MG63 (cell line): ENCODE data around the gene PTPRN2. TPM values are rescaled to one million over a fixed set of nuclear protein-coding genes. Genes with fewer than 3 reads are reported as not detected.
"Not testable (repeated sequence)": the region's sequence is repeated elsewhere in the genome, so short reads cannot be mapped to it uniquely, and the experiment has no call there.

ENCODE experiments used
- DNase-seq: peaks from one replicate; pipeline ENCODE4 v3.0.0-alpha.2; 2020
- H3K27me3 ChIP-seq: fragments of 250-450 bp; sonication (Bioruptor Pico); 2 replicates; pipeline ENCODE4 v1.5.1; 2020; ENCODE audit warnings: mild to moderate bottlenecking, moderate library complexity
- H3K36me3 ChIP-seq: fragments of 250-450 bp; sonication (Bioruptor Pico); 2 replicates; pipeline ENCODE4 v1.5.1; 2020; ENCODE audit warnings: mild to moderate bottlenecking, moderate library complexity
- H3K4me3 ChIP-seq: fragments of 250-450 bp; sonication (Bioruptor Pico); 2 replicates; pipeline ENCODE4 v1.5.1; 2020; ENCODE audit warnings: mild to moderate bottlenecking, moderate library complexity
- H3K9me3 ChIP-seq: fragments of 250-450 bp; sonication (Bioruptor Pico); 2 replicates; pipeline ENCODE4 v1.5.1; 2020; ENCODE audit warnings: mild to moderate bottlenecking, moderate library complexity
- total RNA-seq: library from RNA; depleted of rRNA; stranded (reverse); fragments of >200 nt; shearing (Covaris generic); gene quantifications from 2 replicates; pipeline ENCODE4 v1.2.3, GENCODE V29; 2014; ENCODE audit warnings: low replicate concordance

Gene PTPRN2
- total RNA-seq, 1 experiment from 2014 or later = 0.16 TPM

- Histone ChIP-seq H3K36me3 (no peaks in the 10 kb centered on the region), H3K9me3 (no peaks in the 10 kb centered on the region), H3K4me3 (no peak overlapping the region), H3K27me3 (no peaks in the 10 kb centered on the region)
- DNase-seq = no peak
Observed at GRCh38 chr7:157673573-157673972, 914.0 kb downstream of the PTPRN2 start.

GRCh38 chr7:157671358-157672255 is 916.0 kb downstream of the PTPRN2 start:
- Histone ChIP-seq H3K9me3 (no peaks in the 10 kb centered on the region), H3K27me3 (no peaks in the 10 kb centered on the region), H3K4me3 (no peak overlapping the region), H3K36me3 (no peaks in the 10 kb centered on the region)
- no peak for DNase-seq

GRCh38 chr7:157670490-157671357 is 916.9 kb downstream of the PTPRN2 start:
- Histone ChIP-seq H3K9me3 (no peaks in the 10 kb centered on the region), H3K4me3 (no peak overlapping the region), H3K36me3 (no peaks in the 10 kb centered on the region), H3K27me3 (no peaks in the 10 kb centered on the region)
- DNase-seq = peak; percentile 70

GRCh38 chr7:157669768-157670351 is 917.8 kb downstream of the PTPRN2 start:
- Histone ChIP-seq H3K9me3 (no peaks in the 10 kb centered on the region), H3K27me3 (no peaks in the 10 kb centered on the region), H3K4me3 (no peak overlapping the region), H3K36me3 (no peaks in the 10 kb centered on the region)
- no peak for DNase-seq

GRCh38 chr7:157668884-157669767 is 918.5 kb downstream of the PTPRN2 start:
- H3K36me3 ChIP-seq = no peaks in the 10 kb centered on the region

GRCh38 chr7:157668221-157668883 is 919.3 kb downstream of the PTPRN2 start:
- H3K36me3 ChIP-seq = no peaks in the 10 kb centered on the region
- no peak overlapping the region for H3K4me3 ChIP-seq
- H3K9me3 ChIP-seq = no peaks in the 10 kb centered on the region
- DNase-seq = no peak
- no peaks in the 10 kb centered on the region for H3K27me3 ChIP-seq

More at GRCh38 chr7:157668884-157669767, 918.5 kb downstream of the PTPRN2 start:
- no peaks in the 10 kb centered on the region for H3K9me3 ChIP-seq
- no peak overlapping the region for H3K4me3 ChIP-seq
- DNase-seq = no peak
- no peaks in the 10 kb centered on the region for H3K27me3 ChIP-seq

GRCh38 chr7:157667731-157668130 is 919.9 kb downstream of the PTPRN2 start:
- Histone ChIP-seq H3K4me3 (no peak overlapping the region), H3K36me3 (no peaks in the 10 kb centered on the region), H3K9me3 (no peaks in the 10 kb centered on the region), H3K27me3 (no peaks in the 10 kb centered on the region)
- DNase-seq = no peak

- Histone ChIP-seq H3K36me3 (no peaks in the 10 kb centered on the region), H3K4me3 (no peak overlapping the region), H3K9me3 (no peaks in the 10 kb centered on the region), H3K27me3 (no peaks in the 10 kb centered on the region)
- DNase-seq = no peak
Observed at GRCh38 chr7:157667261-157667660, 920.4 kb downstream of the PTPRN2 start.

- no peaks in the 10 kb centered on the region for H3K9me3 ChIP-seq
- H3K4me3 ChIP-seq = no peak overlapping the region
- H3K36me3 ChIP-seq = no peaks in the 10 kb centered on the region
- no peak for DNase-seq
- H3K27me3 ChIP-seq = no peaks in the 10 kb centered on the region
Observed at GRCh38 chr7:157666530-157667040, 921.0 kb downstream of the PTPRN2 start.

- H3K27me3 ChIP-seq, DNase-seq, H3K9me3 ChIP-seq, H3K36me3 ChIP-seq, H3K4me3 ChIP-seq: not testable (repeated sequence)
Observed at GRCh38 chr7:157665634-157665988, 922.0 kb downstream of the PTPRN2 start.

GRCh38 chr7:157664871-157665633 is 922.6 kb downstream of the PTPRN2 start:
- Histone ChIP-seq H3K9me3 (no peaks in the 10 kb centered on the region), H3K4me3 (no peak overlapping the region), H3K27me3 (no peaks in the 10 kb centered on the region), H3K36me3 (no peaks in the 10 kb centered on the region)
- DNase-seq = no peak

- no peaks in the 10 kb centered on the region for H3K9me3 ChIP-seq
- no peaks in the 10 kb centered on the region for H3K36me3 ChIP-seq
- H3K27me3 ChIP-seq = no peaks in the 10 kb centered on the region
- H3K4me3 ChIP-seq = no peak overlapping the region
- no peak for DNase-seq
Observed at GRCh38 chr7:157664034-157664433, 923.6 kb downstream of the PTPRN2 start.

GRCh38 chr7:157662981-157663716 is 924.5 kb downstream of the PTPRN2 start:
- DNase-seq = no peak
- no peaks in the 10 kb centered on the region for H3K9me3 ChIP-seq

GRCh38 chr7:157662110-157662791 is 925.4 kb downstream of the PTPRN2 start:
- no peaks in the 10 kb centered on the region for H3K9me3 ChIP-seq
- no peaks in the 10 kb centered on the region for H3K27me3 ChIP-seq
- no peaks in the 10 kb centered on the region for H3K36me3 ChIP-seq
- no peak for DNase-seq
- H3K4me3 ChIP-seq = no peak overlapping the region

More at GRCh38 chr7:157662981-157663716, 924.5 kb downstream of the PTPRN2 start:
- Histone ChIP-seq H3K4me3 (no peak overlapping the region), H3K27me3 (no peaks in the 10 kb centered on the region), H3K36me3 (no peaks in the 10 kb centered on the region)
